GM21737 (cell line): ENCODE results near the gene NFKB1.

Source experiments
- ATAC-seq: cut with Tn5 transposase; IDR thresholded peaks from one replicate; pipeline ENCODE4 v1.9.1; 2021; ENCODE audit warnings: mild to moderate bottlenecking, moderate library complexity; ENCODE audit not compliant: unreplicated experiment

The NFKB1 gene

GRCh38 chr4:102530986-102531385 is 29.8 kb downstream of the NFKB1 start:
- ATAC-seq, result no peak

GRCh38 chr4:102531462-102531861 is 30.3 kb downstream of the NFKB1 start:
- ATAC-seq, result no peak

GRCh38 chr4:102533348-102533747 is 32.2 kb downstream of the NFKB1 start:
- no peak for ATAC-seq

- no peak for ATAC-seq
Observed at GRCh38 chr4:102533904-102534303, 32.7 kb downstream of the NFKB1 start.

- no peak for ATAC-seq
Observed at GRCh38 chr4:102534845-102535244, 33.7 kb downstream of the NFKB1 start.

- ATAC-seq, result no peak
Observed at GRCh38 chr4:102535398-102536082, 34.4 kb downstream of the NFKB1 start.

- no peak for ATAC-seq
Observed at GRCh38 chr4:102536768-102537167, 35.6 kb downstream of the NFKB1 start.

GRCh38 chr4:102537269-102537668 is 36.1 kb downstream of the NFKB1 start:
- no peak for ATAC-seq

GRCh38 chr4:102541697-102542096 is 40.5 kb downstream of the NFKB1 start:
- ATAC-seq, result no peak

GRCh38 chr4:102543030-102543928 is 42.1 kb downstream of the NFKB1 start:
- ATAC-seq, result peak; percentile 80

GRCh38 chr4:102546635-102547034 is 45.5 kb downstream of the NFKB1 start:
- peak; percentile 31 for ATAC-seq

GRCh38 chr4:102547973-102548372 is 46.8 kb downstream of the NFKB1 start:
- no peak for ATAC-seq

- ATAC-seq, result no peak
Observed at GRCh38 chr4:102551958-102552565, 50.9 kb downstream of the NFKB1 start.

- no peak for ATAC-seq
Observed at GRCh38 chr4:102552781-102553180, 51.6 kb downstream of the NFKB1 start.

GRCh38 chr4:102553982-102554381 is 52.8 kb downstream of the NFKB1 start:
- no peak for ATAC-seq

- no peak for ATAC-seq
Observed at GRCh38 chr4:102554482-102554881, 53.3 kb downstream of the NFKB1 start.

- ATAC-seq, result no peak
Observed at GRCh38 chr4:102554992-102555391, 53.8 kb downstream of the NFKB1 start.

- no peak for ATAC-seq
Observed at GRCh38 chr4:102557636-102558035, 56.5 kb downstream of the NFKB1 start.

GRCh38 chr4:102560115-102560514 is 59.0 kb downstream of the NFKB1 start:
- no peak for ATAC-seq

- no peak for ATAC-seq
Observed at GRCh38 chr4:102560571-102561341, 59.6 kb downstream of the NFKB1 start.

GRCh38 chr4:102563000-102563399 is 61.8 kb downstream of the NFKB1 start:
- no peak for ATAC-seq
